K562 (cell line): ENCODE data around the gene ARHGAP26. TPM values are rescaled to one million over a fixed set of nuclear protein-coding genes. Genes with fewer than 3 reads are reported as not detected.

ENCODE experiments used
- ATAC-seq: fragments of 200-7000 bp; cut with Tn5 transposase; 3 replicates; pipeline ENCODE4 v1.9.1; 2020; ENCODE audit warnings: moderate library complexity
- BruUV-seq: library from RNA; stranded (reverse); fragments of 400-500 nt; replicated peaks from 2 replicates; lab custom pipeline; 2021; lab: Mats Ljungman, UMichigan
- CTCF ChIA-PET: fragments of 300-600 bp; formaldehyde crosslinking; extraction: SDS; loops from one replicate; lab custom pipeline; 2021; ENCODE audit warnings: low intra/inter-chr PET ratio; lab: Yijun Ruan, JAX
- POLR2A ChIA-PET: fragments of 300-600, 350-650 bp; sonication (Branson Sonifier 250); formaldehyde crosslinking; extraction: SDS; loops from one replicate; lab custom pipeline; 2021; ENCODE audit warnings: antibody characterized with exemption, inconsistent platforms; lab: Yijun Ruan, JAX
- DNase-seq, 4 experiments: peaks; one replicate each; pipeline versions ENCODE4 v3.0.0 to v3.0.0-alpha.2; 2011 to 2018; ENCODE audit warnings: low spot score in 3 of 4, mixed read lengths in 3 of 4; ENCODE audit errors: extremely low read depth in 1 of 4
- FAIRE-seq: peaks from 2 replicates; lab custom pipeline; 2011; peaks lifted over from hg19 to GRCh38; lab: Jason Lieb, UNC
- H2AFZ ChIP-seq: 2 replicates; pipeline ENCODE4 v1.6.0; 2011; ENCODE audit warnings: low read depth, low read length, control low read depth, inconsistent platforms
- H3K27ac ChIP-seq: fragments of 200-600 bp; 3 replicates; pipeline ENCODE4 v1.8.0; 2011; ENCODE audit warnings: low read depth, mild to moderate bottlenecking, control low read depth, inconsistent platforms, low read length, moderate library complexity, mixed read lengths; ENCODE audit errors: extremely low read depth
- H3K27me3 ChIP-seq, 2 experiments: fragments of 300-600 bp in 1 of 2; 2 replicates in 1 of 2; 3 replicates in 1 of 2; pipeline versions ENCODE4 v1.6.0 to v1.8.0; 2011; ENCODE audit warnings: inconsistent platforms in 2 of 2, low read length in 2 of 2, mild to moderate bottlenecking in 1 of 2, mixed read lengths in 1 of 2, moderate library complexity in 1 of 2; ENCODE audit not compliant: control insufficient read depth in 2 of 2, insufficient read depth in 2 of 2
- H3K36me3 ChIP-seq: fragments of 300-600 bp; 3 replicates; pipeline ENCODE4 v1.8.0; 2011; ENCODE audit warnings: mild to moderate bottlenecking, low read length, inconsistent platforms; ENCODE audit not compliant: control insufficient read depth, insufficient read depth
- H3K4me1 ChIP-seq, 2 experiments: fragments of 200-600 bp in 1 of 2; replicated peaks in 1 of 2; 2 replicates in 1 of 2; 3 replicates in 1 of 2; pipeline versions ENCODE4 v1.5.1 to v1.8.0; 2011; ENCODE audit warnings: inconsistent platforms in 2 of 2, low read length in 2 of 2, mild to moderate bottlenecking in 1 of 2, mixed read lengths in 1 of 2, moderate library complexity in 1 of 2; ENCODE audit not compliant: control insufficient read depth in 2 of 2, insufficient read depth in 2 of 2
- H3K4me2 ChIP-seq: 2 replicates; pipeline ENCODE4 v1.6.1; 2011; ENCODE audit warnings: low read length, control low read depth, inconsistent platforms, mixed read lengths; ENCODE audit not compliant: insufficient read depth
- H3K4me3 ChIP-seq: fragments of 200-600 bp; sonication (generic), shearing (Covaris generic); 2 replicates; pipeline ENCODE4 v1.5.1; 2016; ENCODE audit warnings: control low read depth, inconsistent platforms
- H3K79me2 ChIP-seq: fragments of 200-600 bp; 3 replicates; pipeline ENCODE4 v1.8.0; 2011; ENCODE audit warnings: low read length, inconsistent platforms; ENCODE audit not compliant: control insufficient read depth, insufficient read depth
- H3K9ac ChIP-seq, 2 experiments: 2 replicates each; pipeline versions ENCODE4 v1.6.0 to v1.6.1; 2011; ENCODE audit warnings: low read depth in 2 of 2, low read length in 2 of 2, control low read depth in 1 of 2, inconsistent platforms in 1 of 2, mild to moderate bottlenecking in 1 of 2, mixed read lengths in 1 of 2; ENCODE audit not compliant: insufficient read depth in 1 of 2
- H3K9me1 ChIP-seq: one replicate; pipeline ENCODE4 v1.6.0; 2011; ENCODE audit warnings: inconsistent platforms, mild to moderate bottlenecking, low read length, moderate library complexity; ENCODE audit not compliant: control insufficient read depth, insufficient read depth
- H3K9me3 ChIP-seq: replicated peaks from 2 replicates; pipeline ENCODE4 v1.5.1; 2011; ENCODE audit warnings: low read depth, low read length, inconsistent platforms; ENCODE audit not compliant: control insufficient read depth, insufficient read depth
- H4K20me1 ChIP-seq: replicated peaks from 2 replicates; pipeline ENCODE4 v1.6.1; 2011; ENCODE audit warnings: low read length, inconsistent platforms, mixed read lengths; ENCODE audit not compliant: control insufficient read depth, insufficient read depth
- CBX8 ChIP-seq: fragments of 200-600 bp; sonication (generic); IDR thresholded peaks from 2 replicates; pipeline ENCODE4 v1.6.1; 2012; ENCODE audit warnings: borderline replicate concordance, mixed run types, low read depth, mild to moderate bottlenecking, moderate library complexity, mixed read lengths, low read length, control low read depth, inconsistent platforms; ENCODE audit not compliant: poor library complexity, severe bottlenecking; ENCODE audit errors: extremely low read depth
- CHD1 ChIP-seq: fragments of 200-600 bp; sonication (generic); IDR thresholded peaks from one replicate; pipeline ENCODE4 v1.6.1; 2012; ENCODE audit warnings: mild to moderate bottlenecking, moderate library complexity, low read length, inconsistent platforms
- HDGF ChIP-seq: fragments of 450-650 bp; IDR thresholded peaks from 2 replicates; pipeline ENCODE4 v1.6.1; 2016
- KDM2B ChIP-seq: fragments of 250-450 bp; sonication (Bioruptor Pico); IDR thresholded peaks from 2 replicates; pipeline ENCODE4 v1.8.0; 2021; ENCODE audit warnings: mild to moderate bottlenecking, moderate library complexity
- MITF ChIP-seq: IDR thresholded peaks from 2 replicates; pipeline ENCODE4 v1.6.1; 2014; ENCODE audit warnings: antibody characterized with exemption
- SFPQ ChIP-seq: fragments of 200-400 bp; formaldehyde crosslinking; IDR thresholded peaks from 2 replicates; pipeline ENCODE4 v1.6.1; 2017; ENCODE audit warnings: mild to moderate bottlenecking, low read depth, low read length, moderate library complexity
- SNRNP70 ChIP-seq: fragments of 200-400 bp; formaldehyde crosslinking; optimal IDR thresholded peaks from 2 replicates; pipeline ENCODE3; 2017; ENCODE audit warnings: low read depth, low read length
- SRSF3 ChIP-seq: fragments of 200-400 bp; formaldehyde crosslinking; IDR thresholded peaks from 2 replicates; pipeline ENCODE4 v1.6.1; 2016; ENCODE audit warnings: mild to moderate bottlenecking, low read length, moderate library complexity; ENCODE audit not compliant: insufficient read depth
- ZFP36 ChIP-seq: fragments of 150-350 bp; IDR thresholded peaks from 2 replicates; pipeline ENCODE4 v1.6.1; 2018; ENCODE audit warnings: low read length, low read depth; ENCODE audit not compliant: partially characterized antibody
- ZNF253 ChIP-seq: fragments of 250-450 bp; sonication (Bioruptor Pico); conservative IDR thresholded peaks from 2 replicates; pipeline ENCODE4 v1.6.1; 2021; ENCODE audit warnings: mild to moderate bottlenecking
- ZNF766 ChIP-seq: fragments of 200-800 bp; sonication (Bioruptor generic); conservative IDR thresholded peaks from 2 replicates; pipeline ENCODE4 v1.6.1; 2016; ENCODE audit warnings: missing genetic modification characterization, missing compliant biosample characterization
- WGBS: fragments of 100-300 bp; shearing (Covaris generic); methylation state at CpG from one replicate; pipeline ENCODE4 v1.1.6; 2016; ENCODE audit warnings: low coverage, mixed read lengths; ENCODE audit not compliant: insufficient coverage; ENCODE audit errors: missing lambda C conversion rate; 5-methylcytosine and 5-hydroxymethylcytosine counted together
- in situ Hi-C: fragments of 300-500 bp; cut with MboI; formaldehyde crosslinking; loops from 4 replicates; pipeline ENCODE4 v1.15.0; 2018; ENCODE audit warnings: inconsistent platforms, mixed read lengths
- intact Hi-C: fragments of 100-400 bp; cut with micrococcal nuclease; formaldehyde crosslinking; loops from 2 replicates; pipeline ENCODE4 v1.14.2; 2022
- polyA plus RNA-seq, 8 experiments: library from polyadenylated mRNA; depleted of rRNA in 4 of 8; stranded (reverse) in 5 of 8; unstranded in 3 of 8; fragments of >200 nt; fragmentation: Nextera tagmentation in 2 of 8; fragmentation: Illumina TruSeq in 1 of 8; extraction: Ambion mirVana in 2 of 8; extraction: Trizol in 1 of 8; gene quantifications; 2 replicates each; pipeline versions ENCODE4 v1.2.1 to v1.2.3, GENCODE V29; 2011 to 2014; ENCODE audit warnings: inconsistent platforms in 1 of 8, missing spikeins in 1 of 8
- total RNA-seq, 7 experiments: library from RNA; depleted of rRNA in 6 of 7; stranded (reverse); fragments of >200 nt in 6 of 7; fragmentation: Illumina TruSeq in 2 of 7; extraction: Trizol in 2 of 7; gene quantifications; 2 replicates each; pipeline versions ENCODE4 v1.2.1 to v1.2.3, GENCODE V29; 2011 to 2021; ENCODE audit warnings: low replicate concordance in 1 of 7

The ARHGAP26 gene
- total and polyA plus RNA-seq, 9 of the 15 experiments (the other 6 are each of a cell fraction or from before 2014, with no cell fraction given) = 0.13 to 1.1 (median 0.55) TPM

- Histone ChIP-seq H3K36me3 (no peaks in the 10 kb centered on the region), H2AFZ (no peak overlapping the region), H3K4me3 (no peak overlapping the region), H3K9me1 (no peaks in the 10 kb centered on the region), H3K9me3 (no peaks in the 10 kb centered on the region; the same call in 1 of the 2 replicates), H3K4me2 (no peak overlapping the region), H3K27me3 (no peaks in the 10 kb centered on the region), H3K79me2 (no peaks in the 10 kb centered on the region), H3K9ac (no peak overlapping the region), H4K20me1 (no peaks in the 10 kb centered on the region), H3K4me1 (peaks cover 0 to 10% of the 10 kb centered on the region in 2 experiments; a peak in 2 of 5 replicates), H3K27ac (no peak overlapping the region)
- ATAC-seq (no peak), FAIRE-seq (no peak), DNase-seq (no peak)
- ChIA-PET POLR2A (no interaction called here), CTCF (no interaction called here)
- TF ChIP-seq CBX8 (no peak), HDGF (no peak), KDM2B (CRISPR knock-in tag) (no peak), CHD1 (no peak), SRSF3 (no peak), SFPQ (no peak), ZNF766 (no peak), ZNF253 (no peak), MITF (no peak), ZFP36 (no peak), SNRNP70 (no peak)
- intact Hi-C loops = no loop called here
- no TSS peak for BruUV-seq
- in situ Hi-C loops = no loop called here
- WGBS = 41% methylated on average over 2 of the region's 2 CpGs
Measured at GRCh38 chr5:143195491-143195890, 425.3 kb downstream of the ARHGAP26 start.
